Activated naive CD4-positive, alpha-beta T cell (primary cell): ENCODE results near the gene TEKT2.

Experiments used
- DNase-seq, 4 experiments: peaks; one replicate each; lab custom pipeline; 2025; lab: John Stamatoyannopoulos, UW

Gene TEKT2, protein sequence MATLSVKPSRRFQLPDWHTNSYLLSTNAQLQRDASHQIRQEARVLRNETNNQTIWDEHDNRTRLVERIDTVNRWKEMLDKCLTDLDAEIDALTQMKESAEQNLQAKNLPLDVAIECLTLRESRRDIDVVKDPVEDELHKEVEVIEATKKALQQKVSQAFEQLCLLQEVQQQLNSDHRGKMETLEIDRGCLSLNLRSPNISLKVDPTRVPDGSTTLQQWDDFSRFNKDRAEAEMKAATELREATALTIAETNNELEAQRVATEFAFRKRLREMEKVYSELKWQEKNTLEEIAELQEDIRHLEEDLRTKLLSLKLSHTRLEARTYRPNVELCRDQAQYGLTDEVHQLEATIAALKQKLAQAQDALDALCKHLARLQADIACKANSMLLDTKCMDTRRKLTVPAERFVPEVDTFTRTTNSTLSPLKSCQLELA

DNA sequence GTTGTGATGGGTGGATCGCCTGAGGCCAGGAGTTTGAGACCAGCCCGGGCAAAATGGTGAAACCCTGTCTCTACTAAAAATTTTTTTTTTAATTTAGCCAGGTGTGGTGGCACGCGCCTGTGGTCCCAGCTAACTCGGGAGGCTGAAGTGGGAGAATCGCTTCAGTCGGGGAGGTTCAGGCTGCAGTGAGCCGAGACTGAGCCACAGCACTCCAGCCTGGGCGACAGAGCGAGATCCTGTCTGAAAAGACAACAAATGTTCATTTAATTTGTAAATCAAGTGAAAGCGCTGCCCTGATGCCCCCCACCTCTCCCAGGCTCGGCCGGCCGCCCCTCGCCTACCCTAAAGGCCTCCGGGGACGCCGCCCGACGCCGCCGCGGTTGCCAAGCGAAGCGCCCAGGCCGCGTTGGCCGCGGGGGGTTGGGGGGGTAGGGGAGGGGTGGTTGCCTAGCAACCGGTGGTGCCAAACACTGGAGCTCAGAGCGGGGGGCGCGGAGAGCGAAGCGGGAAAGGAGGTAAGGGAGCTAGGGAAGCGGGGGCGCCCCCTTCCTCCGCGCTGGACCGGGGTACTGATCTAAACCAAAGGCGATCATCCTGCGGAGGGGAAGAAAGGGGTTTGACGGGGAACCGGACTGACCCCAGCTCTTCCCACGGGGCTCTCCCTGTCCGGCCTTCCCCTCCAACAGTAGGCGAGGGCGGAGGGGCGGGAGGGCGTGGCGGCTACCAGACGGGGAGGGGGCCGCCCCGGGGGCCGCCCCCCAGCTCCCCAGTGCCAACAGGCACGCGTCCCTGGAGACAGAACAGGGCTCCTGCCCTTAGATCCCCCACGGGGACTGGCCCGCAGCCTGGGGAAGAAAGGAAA, at the start of gene TEKT2:
Gene TEKT2 (plus strand): TSS at position 460 of the 862 bp plus-strand sequence. CDS start 828 bp downstream, outside the sequence.
- DNase-seq: no peak

DNA sequence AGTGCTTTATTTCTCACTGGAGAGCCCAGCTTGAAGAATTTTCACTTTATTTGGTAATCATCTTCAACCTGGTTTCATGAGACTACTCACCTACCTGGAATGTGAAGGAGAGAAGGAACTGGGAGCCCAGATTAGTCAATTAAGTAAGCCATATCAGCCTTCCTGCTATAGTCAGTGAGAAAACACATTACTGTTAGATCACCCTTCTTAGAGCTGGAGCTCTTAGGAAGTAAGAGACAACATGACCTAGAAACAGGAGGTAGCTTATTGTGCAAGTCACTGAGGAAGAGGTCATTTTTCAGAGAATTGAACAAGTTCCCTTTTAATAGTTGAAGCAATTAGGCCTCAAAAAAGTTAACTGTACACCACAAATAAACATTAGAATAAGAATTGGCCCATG, 49.2 kb upstream of the TEKT2 start:
- no peak for DNase-seq

DNA sequence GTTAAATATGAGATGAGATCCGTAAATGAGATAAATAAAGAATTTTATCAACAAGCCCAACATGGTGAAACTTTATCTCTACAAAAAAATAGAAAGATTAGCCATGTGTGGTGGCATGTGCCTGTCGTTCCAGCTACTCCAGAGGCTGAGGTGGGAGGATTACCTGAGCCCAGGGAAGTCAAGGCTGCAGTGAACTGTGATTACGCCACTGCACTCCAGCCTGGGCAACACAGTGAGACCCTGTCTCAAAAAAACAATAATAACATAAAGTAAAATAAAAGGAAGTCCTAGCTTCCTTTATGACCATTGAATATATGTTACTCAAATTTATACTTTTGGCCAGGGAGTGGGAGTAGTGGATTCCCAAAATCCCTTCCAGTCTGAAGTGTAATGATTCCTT, 48.7 kb upstream of the TEKT2 start:
- no peak for DNase-seq

DNA sequence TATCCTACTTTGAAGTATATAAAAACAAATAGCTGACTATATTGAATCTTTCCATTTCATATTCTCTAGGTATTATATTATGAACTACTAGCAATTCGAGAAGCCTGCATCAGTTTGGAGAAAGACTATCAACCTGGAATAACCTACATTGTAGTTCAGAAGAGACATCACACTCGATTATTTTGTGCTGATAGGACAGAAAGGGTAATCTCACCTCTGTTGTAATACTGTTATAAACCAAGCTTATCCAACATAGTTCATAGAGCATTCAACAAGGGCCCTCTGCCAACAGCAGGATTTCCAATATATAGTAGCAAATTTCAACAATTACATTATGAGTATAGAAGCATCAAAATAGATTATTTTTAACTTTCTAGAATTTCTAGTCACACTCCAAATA, 43.7 kb upstream of the TEKT2 start:
- no peak for DNase-seq

DNA sequence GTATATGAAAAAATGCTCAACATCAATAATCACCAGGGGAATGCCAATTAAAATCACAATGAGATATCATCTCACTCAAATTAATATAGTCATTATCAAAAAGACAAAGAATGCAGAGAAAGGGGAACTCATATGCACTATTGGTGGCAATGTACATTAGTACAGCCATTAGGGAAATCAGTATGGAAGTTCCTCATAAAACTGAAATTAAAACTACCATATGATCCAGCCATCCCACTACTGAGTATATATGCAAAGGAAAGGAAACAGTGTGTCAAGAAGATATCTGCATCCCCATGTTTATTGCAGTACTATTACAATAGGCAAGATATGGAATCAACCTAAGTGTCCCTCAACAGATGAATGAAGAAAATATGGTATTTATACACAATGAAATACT, 32.1 kb upstream of the TEKT2 start:
- DNase-seq: no peak

DNA sequence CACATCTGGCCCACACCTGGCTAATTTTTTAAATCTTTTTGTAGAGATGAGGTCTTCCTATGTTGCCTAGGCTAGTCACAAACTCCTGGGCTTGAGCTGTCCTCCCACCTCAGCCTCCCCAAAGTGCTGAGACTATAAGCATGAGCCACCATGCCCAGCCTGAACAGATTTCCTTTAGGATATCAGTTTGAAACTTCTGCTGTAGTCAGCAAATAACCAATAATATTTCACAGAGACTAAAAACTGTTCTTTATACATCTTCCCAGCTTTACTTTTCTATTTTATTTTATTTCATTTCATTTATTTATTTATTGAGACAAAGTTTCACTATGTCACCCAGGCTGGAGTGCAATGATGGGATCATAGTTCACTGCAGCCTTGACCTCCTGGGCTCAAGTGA, 29.9 kb upstream of the TEKT2 start:
- DNase-seq: no peak

DNA sequence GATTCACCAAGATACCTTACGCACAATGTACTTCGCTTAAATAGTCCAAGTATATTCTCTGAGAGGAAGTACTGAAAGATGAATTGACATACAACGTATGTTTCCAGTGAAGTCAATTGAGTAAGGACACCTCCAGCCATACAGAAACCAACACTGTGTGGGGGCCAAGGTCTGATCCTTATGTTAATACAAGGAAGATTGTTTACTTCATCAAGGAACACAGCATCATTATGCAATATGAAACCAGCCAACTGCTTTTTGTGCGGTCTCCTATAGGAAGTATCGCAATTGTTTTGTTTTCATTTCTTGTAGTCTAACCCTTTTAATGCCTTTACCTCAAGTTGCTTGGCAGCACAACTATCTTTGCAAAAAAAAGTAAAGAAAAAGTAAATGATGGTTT, 28.2 kb upstream of the TEKT2 start:
- DNase-seq: no peak

DNA sequence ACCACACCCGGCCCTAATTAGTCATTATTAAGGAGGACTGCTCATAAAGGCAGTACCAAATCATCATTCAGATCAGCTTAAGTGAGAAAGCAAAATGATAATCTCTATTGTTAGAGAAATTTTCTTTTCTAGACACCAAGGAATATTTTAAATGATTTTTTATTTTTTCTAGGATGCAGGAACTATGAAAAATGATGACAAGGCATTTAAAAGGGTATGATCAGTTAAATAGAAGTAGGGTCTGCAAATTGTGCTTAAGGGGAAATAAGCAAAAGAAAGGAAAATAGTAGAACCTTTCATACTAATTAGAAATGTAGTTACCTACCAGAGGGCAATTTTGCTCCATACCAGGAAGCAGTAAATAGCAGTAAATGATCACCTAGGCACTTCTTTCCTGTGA, 21.6 kb upstream of the TEKT2 start:
- DNase-seq: no peak

DNA sequence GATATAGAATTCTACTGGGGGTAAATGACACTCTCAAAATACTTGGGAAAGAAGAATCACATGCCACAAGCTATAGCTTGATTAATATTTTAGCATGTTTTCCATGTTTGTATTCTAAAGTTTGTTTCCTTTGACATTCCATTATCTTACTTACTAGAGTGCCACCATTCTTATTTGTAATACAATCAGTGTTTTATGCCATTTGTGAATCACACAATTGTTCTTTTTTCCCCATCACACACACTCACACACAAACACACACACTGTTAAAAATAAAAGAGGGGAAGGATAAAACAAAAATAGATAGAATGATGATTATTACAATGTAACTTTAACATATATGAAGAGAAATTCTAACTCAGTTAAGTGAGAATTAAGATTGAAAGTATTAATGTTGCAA, 16.0 kb upstream of the TEKT2 start:
- DNase-seq: no peak

DNA sequence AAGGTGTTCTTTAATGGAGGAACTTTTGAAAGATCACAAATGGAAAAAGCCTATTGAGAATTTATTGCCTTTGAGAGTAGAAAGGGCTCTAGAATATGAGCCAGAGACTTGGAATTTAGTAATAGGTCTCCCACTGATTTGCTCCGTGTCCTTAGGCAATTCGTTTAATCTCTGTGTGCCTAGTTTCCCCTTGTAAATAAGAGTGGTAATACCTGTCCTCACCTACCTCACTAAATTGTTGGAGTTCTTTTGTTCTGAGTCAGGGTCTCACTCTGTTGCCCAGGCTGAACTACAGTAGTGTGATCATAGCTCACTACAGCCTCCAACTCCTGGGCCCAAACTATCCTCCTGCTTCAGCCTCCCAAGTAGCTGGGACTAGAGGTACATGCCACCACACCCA, 15.0 kb upstream of the TEKT2 start:
- DNase-seq: no peak

DNA sequence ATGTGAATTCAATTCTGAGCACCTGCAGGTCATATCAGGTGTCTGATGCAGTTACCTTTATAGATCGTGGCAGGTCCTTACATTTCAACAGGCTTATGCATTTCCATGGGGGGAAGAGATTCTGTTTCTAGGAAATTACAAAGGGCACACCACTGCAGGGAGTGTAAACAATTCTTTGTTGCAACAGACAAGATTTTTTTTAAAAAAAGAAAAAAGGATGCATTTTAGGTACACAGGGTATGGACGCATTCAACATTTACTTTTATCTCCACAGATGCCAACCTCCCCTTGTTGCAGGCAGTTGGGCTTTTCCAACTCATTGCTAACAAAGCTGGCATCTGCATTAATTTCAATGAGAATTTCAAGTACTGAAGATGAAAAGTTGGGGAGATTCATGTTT, 13.5 kb upstream of the TEKT2 start:
- DNase-seq: no peak

DNA sequence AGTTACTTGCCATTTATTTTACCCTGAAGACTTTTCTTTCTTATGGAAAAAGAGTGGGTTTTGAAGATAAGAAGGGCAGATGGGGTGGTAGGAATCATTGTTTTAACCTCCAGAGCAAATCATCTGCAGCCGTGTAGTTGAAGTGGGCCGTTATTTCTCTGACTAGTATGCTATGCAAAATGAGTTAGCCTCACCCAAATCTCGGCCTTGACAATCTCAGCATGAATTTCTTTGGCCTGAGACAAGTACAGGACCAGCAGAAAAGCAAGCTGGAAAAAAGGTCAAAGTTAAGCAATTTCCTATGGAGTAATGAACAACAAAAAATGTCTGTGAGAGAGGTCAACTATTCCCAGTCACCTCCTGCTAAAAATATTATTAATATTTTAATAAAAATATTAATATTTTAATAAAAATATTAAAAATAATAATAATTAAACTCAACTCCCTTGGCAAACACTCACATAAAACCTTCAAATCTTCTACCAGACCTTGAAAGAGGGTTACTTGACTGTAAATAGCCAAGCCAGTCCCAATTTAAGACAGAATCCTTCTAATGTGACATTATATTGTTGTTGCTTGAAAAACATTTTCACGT, 6.8 kb upstream of the TEKT2 start:
- no peak for DNase-seq

DNA sequence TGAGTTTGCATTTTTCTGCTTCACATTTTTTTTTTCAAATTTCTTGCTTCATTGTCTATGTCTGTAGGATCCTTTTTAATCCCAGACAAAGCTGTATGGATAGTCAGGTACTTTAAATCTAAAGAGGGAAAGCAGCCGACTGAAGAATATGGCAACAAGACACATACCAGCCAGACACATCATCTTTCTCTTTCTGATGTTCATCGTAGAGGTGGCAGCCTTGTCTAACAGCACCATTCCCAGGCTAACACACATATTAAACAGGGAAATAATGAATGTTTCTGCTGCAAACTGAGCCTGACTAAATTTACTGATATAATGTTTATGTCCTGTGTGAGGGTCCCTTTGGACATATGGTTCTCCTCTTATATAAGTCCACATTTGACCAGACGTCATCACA, 3.7 kb upstream of the TEKT2 start:
- DNase-seq: no peak

DNA sequence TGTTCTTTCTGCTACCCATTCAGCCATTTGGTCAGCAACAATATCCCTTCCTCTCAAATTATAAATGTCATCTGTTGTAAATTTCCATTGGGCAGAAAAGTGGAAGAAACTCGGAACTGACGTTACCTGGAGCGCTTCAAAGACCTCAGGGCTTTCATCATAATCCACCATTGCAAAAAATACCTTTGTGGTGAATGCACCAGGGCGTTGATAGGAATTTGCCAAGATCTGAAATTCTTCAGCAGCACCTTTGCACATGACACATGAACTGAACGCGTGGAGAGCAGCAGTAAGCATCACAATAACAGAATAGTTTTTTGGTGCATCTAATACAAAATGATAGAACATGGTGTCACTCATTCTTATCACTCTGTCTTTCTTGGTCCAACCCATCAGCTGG, 3.1 kb upstream of the TEKT2 start:
- no peak for DNase-seq

DNA sequence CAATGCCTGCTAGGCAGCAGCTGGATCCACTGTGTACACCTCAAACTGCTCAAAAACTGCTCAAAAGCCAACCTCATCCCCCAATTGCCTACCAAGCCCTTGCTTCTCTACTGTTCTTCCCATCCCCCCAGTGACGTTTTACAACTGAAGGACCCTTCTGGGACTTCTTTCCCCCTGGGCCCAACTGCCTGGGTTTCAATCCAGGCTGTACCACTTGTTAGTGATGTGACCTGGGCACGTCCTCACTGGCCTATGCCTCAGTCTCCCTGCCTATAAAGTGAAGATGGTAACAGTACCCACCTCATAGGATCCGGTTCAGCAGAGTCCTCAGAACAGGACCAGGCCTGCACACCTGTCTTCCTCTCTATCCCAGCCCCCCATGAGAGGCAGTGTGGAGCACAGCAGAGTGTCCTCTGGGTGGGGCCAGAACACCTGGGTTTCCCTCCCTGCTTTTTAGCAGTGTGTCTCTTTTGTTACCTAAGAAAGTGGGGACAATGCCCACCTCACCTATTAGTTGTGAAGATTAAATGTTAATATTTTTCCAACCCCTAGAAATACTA, 1.9 kb upstream of the TEKT2 start:
- no peak for DNase-seq

DNA sequence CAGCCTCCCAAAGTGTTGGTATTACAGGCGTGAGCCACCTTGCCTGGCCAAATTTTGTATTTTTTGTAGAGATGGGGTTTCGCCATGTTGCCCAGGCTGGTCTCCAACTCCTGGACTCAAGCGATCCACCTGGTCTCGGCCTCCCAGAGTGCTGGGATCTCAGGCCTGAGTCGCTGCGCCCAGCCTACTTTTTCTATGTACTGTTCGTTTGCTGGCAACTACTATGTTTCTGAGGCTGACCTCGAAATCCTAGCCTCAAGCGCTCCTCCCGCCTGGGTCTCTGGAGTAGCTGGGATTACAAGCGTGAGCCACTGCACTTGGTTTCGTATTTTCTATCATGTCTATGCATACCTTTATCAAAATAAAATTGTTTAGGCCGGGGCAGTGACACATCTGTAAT, 675 bp upstream of the TEKT2 start:
- DNase-seq: no peak

DNA sequence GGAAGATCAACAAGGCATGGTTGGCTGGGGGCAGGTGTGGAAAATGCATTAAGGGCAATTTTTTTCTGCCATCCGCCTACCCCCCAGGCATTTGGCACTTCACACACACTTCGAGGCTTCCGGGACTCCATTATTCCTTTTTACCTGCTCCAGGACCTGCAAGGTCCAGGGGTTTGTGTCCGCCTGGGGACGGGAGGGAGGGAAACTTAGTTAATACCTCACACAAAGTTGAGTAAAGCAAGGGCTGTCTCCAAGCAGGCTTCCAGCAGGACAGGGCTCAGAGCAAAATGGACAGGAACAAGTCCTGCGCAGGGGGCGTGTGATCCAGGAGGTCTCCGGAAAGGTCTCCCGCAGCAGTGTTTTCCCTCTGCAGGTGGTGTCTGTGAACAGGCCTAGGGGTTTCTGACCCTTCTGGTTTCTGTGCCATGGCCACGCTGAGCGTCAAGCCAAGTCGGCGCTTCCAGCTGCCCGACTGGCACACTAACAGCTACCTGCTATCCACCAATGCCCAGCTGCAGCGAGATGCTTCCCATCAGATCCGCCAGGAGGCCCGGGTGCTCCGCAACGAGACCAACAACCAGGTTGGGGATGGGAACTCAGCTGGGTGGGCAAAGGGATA, 712 bp downstream of the TEKT2 start:
- DNase-seq: no peak

DNA sequence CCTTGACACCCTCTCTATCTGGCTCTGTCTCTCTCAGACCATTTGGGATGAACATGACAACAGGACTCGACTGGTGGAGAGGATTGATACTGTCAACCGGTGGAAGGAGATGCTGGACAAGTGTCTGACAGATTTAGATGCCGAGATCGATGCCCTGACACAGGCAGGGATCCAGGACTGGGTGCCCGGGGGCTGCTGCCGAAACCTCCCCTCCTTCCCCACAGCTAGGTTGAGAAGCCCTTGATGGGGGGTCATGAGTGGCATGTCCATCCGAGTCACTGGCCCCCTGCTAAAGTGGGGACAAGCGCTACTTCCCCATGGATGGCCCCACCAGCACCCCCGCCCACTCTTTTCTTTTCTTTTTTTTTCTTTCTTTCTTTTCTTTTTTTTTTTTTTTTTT, 1.2 kb downstream of the TEKT2 start:
- no peak for DNase-seq

DNA sequence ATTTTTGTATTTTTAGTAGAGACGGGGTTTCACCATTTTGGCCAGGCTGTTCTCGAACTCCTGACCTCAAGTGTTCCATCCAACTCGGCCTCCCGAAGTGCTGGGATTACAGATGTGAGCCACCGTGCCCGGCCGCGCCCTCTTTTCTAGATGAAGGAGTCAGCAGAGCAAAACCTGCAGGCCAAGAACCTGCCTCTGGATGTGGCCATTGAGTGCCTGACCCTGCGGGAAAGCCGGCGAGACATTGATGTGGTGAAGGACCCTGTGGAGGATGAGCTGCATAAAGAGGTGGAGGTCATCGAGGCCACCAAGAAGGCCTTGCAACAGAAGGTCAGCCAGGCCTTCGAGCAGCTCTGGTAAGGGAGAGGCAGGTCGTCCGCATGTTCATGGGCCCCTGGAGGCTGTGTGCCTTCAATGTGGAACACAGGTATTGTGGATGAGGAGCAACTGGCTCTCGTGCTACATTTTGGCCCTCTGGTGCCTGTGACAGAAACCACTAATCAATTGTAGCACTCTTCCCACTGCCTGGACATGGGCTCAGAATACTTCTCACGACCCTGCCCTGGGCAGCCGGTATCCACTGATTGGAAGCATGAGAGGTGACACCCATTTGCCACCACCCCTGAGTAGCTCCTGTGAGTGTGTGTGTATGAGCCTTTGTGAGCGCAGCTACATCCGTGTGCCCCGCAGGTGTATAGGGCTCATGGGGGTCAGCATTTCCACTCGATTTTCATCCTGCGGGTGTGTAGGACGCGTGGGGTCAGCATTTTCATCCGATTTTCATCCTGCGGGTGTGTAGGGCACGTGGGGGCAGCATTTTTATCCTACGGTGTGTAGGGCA, 2.0 kb downstream of the TEKT2 start:
- no peak for DNase-seq

DNA sequence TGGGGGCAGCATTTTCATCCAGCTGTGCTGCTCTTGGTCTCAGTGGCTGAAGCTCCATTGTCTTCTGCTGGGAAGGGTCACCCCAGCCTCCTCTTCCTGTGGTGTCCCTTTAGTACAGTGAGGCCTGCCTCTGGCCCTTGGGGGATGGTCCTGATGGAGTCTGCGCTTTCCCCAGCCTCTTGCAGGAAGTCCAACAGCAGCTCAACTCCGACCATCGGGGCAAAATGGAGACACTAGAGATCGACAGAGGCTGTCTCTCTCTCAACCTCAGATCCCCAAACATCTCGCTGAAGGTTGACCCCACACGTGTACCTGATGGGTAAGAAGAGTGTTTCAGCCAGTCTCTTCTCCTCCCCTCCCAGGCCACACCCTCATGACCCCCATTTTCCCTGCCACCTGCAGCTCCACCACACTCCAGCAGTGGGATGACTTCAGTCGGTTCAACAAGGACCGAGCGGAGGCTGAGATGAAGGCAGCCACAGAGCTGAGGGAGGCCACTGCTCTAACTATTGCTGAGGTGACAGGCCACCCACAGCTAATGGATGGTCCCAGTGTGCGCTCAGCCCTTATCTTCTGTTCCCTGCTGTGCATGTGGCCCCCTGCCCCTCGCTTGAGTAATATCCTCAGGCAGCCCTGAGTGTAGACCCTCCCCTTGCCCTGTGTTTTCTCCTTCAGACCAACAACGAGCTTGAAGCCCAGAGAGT, 2.8 kb downstream of the TEKT2 start:
- no peak for DNase-seq
